KBM-7 (cell line): ENCODE results near the gene KCNV2.
A peak's percentile ranks its signal among the peaks of the same experiment; 100 is the strongest.

Experiments used
- DNase-seq: peaks from one replicate; pipeline ENCODE4 v3.0.0-alpha.2; 2015
- in situ Hi-C: fragments of 300-500 bp; cut with MboI; formaldehyde crosslinking; loops from 2 replicates; pipeline ENCODE4 v1.14.3; 2020; ENCODE audit warnings: low sequenced_read_pairs, low pct_unique_long_range_greater_than_20kb, mixed read lengths

Gene KCNV2

GRCh38 chr9:2718001-2718697 is 839 bp downstream of the KCNV2 start:
- in situ Hi-C loops: no loop called here
- no peak for DNase-seq

GRCh38 chr9:2718698-2719033 is 1.4 kb downstream of the KCNV2 start:
- in situ Hi-C loops: no loop called here
- DNase-seq: no peak

- no peak for DNase-seq
- in situ Hi-C loops: no loop called here
Observed at GRCh38 chr9:2720179-2720654, 2.9 kb downstream of the KCNV2 start.

GRCh38 chr9:2722715-2723114 is 5.4 kb downstream of the KCNV2 start:
- DNase-seq: peak; percentile 36
- in situ Hi-C loops: no loop called here

- in situ Hi-C loops: no loop called here
- no peak for DNase-seq
Observed at GRCh38 chr9:2723376-2724065, 6.2 kb downstream of the KCNV2 start.

- no peak for DNase-seq
- in situ Hi-C loops: no loop called here
Observed at GRCh38 chr9:2725126-2725525, 7.8 kb downstream of the KCNV2 start.

GRCh38 chr9:2725898-2726649 is 8.8 kb downstream of the KCNV2 start:
- DNase-seq: no peak
- in situ Hi-C loops: no loop called here

GRCh38 chr9:2726650-2727340 is 9.5 kb downstream of the KCNV2 start:
- in situ Hi-C loops: no loop called here
- no peak for DNase-seq

- in situ Hi-C loops: no loop called here
- no peak for DNase-seq
Observed at GRCh38 chr9:2727374-2727773, 10.1 kb downstream of the KCNV2 start.

- DNase-seq: peak; percentile 77
- in situ Hi-C loops: no loop called here
Observed at GRCh38 chr9:2727966-2728613, 10.8 kb downstream of the KCNV2 start.

- in situ Hi-C loops: no loop called here
- DNase-seq: no peak
Observed at GRCh38 chr9:2729003-2729402, 11.7 kb downstream of the KCNV2 start.

GRCh38 chr9:2729721-2730120 is 12.4 kb downstream of the KCNV2 start:
- no peak for DNase-seq
- in situ Hi-C loops: no loop called here

GRCh38 chr9:2730971-2731370 is 13.7 kb downstream of the KCNV2 start:
- no peak for DNase-seq
- in situ Hi-C loops: no loop called here

GRCh38 chr9:2732492-2732891 is 15.2 kb downstream of the KCNV2 start:
- in situ Hi-C loops: no loop called here
- DNase-seq: no peak

GRCh38 chr9:2740616-2741015 is 23.3 kb downstream of the KCNV2 start:
- no peak for DNase-seq
- in situ Hi-C loops: no loop called here

- in situ Hi-C loops: no loop called here
- DNase-seq: no peak
Observed at GRCh38 chr9:2741441-2742158, 24.3 kb downstream of the KCNV2 start.

- in situ Hi-C loops: no loop called here
- no peak for DNase-seq
Observed at GRCh38 chr9:2742214-2742613, 24.9 kb downstream of the KCNV2 start.

GRCh38 chr9:2743937-2744529 is 26.7 kb downstream of the KCNV2 start:
- in situ Hi-C loops: no loop called here
- no peak for DNase-seq
